ENCODE data around the gene PEAK1. TPM values are rescaled to one million over a fixed set of nuclear protein-coding genes. Genes with fewer than 3 reads are reported as not detected.
A peak's percentile ranks its signal among the peaks of the same experiment; 100 is the strongest.

Gene PEAK1
- total RNA-seq, 1 experiment from 2014 or later = 36.7 TPM

DNA sequence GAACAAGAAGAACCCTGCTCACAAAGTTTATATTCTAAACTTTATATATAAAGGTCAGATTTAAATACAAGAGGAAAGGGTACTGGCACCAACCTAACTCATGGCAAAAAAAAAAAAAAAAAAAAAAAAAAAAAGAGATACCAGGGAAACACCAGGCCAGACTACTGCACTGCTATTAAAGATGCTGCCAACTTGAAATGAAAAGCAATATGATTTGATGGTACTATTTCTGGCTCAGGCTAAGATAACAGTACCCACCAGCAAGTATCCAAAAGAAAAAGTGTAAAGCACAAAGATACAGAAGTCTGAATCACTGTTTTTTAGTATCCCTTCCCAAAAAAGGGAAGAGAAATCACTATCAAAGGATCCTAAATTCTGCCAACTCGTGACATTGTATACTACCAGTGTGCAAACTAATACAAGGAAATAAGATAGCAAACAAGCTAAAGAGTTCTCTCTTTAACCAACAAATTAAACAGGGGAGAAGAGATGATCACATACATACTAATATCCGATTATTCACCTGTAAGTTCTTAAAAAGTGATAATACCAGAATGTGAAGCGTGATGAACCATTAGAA, 28.4 kb downstream of the PEAK1 start:
- DNase-seq (ENCODE audit: low spot score) = no peak
- TF ChIP-seq EZH2 (IDR thresholded peaks at IDR 0.05; ENCODE audit: borderline replicate concordance, low read depth, low read length, poor library complexity, severe bottlenecking) (no peak), CTCF (conservative IDR thresholded peaks at IDR 0.05; ENCODE audit: low read depth, low read length) (no peak)
- H3K27me3 ChIP-seq (replicated peaks; ENCODE audit: insufficient read depth, low read depth, low read length, poor library complexity) = no peaks in the 10 kb centered on the region
- no peak overlapping the region for H3K4me3 ChIP-seq (ENCODE audit: low read depth, low read length, poor library complexity, severe bottlenecking)
- intact Hi-C loops (cut with micrococcal nuclease; ENCODE audit: unreplicated experiment) = no loop called here
- BruUV-seq (replicated peaks) = no TSS peak
- peaks cover 16% of the 10 kb centered on the region for H3K9me3 ChIP-seq (ENCODE audit: low read depth, low read length, poor library complexity, severe bottlenecking)
- ChIA-PET CTCF (no interaction called here), POLR2A (ENCODE audit: low non-redundant PET) (no interaction called here)
- peaks cover 9% of the 10 kb centered on the region for H3K4me1 ChIP-seq (ENCODE audit: insufficient read depth, low read length, poor library complexity, severe bottlenecking)
- no peaks in the 10 kb centered on the region for H3K36me3 ChIP-seq (ENCODE audit: insufficient read depth, low read length, poor library complexity, severe bottlenecking)
- H3K27ac ChIP-seq (ENCODE audit: low read depth, low read length, poor library complexity, severe bottlenecking) = no peak overlapping the region

DNA sequence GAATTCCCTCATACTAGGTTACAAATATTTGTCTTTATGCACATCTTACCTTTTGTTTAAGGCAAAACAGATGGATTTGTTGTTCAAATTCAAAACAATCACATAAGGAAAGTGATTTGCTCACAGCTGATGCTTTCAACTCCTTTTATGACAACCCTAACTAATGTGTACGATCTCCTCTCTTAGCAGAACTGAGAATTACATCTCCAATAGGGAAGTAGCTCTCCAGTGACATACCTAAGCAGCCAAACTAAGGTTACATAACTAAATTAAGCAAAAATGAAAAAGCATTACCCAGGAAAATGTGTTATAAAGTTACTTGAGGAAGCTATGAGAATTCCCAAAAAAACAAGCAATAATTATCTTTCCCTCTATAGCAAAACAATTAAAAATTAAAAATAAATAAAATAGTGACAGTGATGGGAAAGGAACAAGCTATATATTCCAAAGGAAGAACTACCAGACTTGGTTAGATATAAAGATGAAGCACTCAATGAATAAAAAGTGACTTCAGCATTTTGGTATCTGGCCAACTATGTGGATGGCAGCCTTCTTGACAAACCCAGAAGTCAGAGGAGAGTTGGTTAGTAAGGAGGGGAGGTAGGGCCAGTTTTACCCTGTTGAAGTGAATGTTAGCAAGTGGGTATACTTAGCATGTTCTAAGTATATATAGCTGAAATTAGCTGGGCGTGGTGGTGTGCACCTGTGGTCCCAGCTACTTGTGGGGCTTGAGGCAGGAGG, 32.4 kb downstream of the PEAK1 start:
- TF ChIP-seq CTCF (conservative IDR thresholded peaks at IDR 0.05; ENCODE audit: low read depth, low read length) (no peak), EZH2 (IDR thresholded peaks at IDR 0.05; ENCODE audit: borderline replicate concordance, low read depth, low read length, poor library complexity, severe bottlenecking) (no peak)
- Histone ChIP-seq H3K9me3 (ENCODE audit: low read depth, low read length, poor library complexity, severe bottlenecking) (no peaks in the 10 kb centered on the region), H3K27me3 (replicated peaks; ENCODE audit: insufficient read depth, low read depth, low read length, poor library complexity) (no peaks in the 10 kb centered on the region), H3K4me1 (ENCODE audit: insufficient read depth, low read length, poor library complexity, severe bottlenecking) (peaks cover 20% of the 10 kb centered on the region), H3K36me3 (ENCODE audit: insufficient read depth, low read length, poor library complexity, severe bottlenecking) (no peaks in the 10 kb centered on the region), H3K27ac (ENCODE audit: low read depth, low read length, poor library complexity, severe bottlenecking) (no peak overlapping the region), H3K4me3 (ENCODE audit: low read depth, low read length, poor library complexity, severe bottlenecking) (no peak overlapping the region)
- BruUV-seq (replicated peaks) = no TSS peak
- DNase-seq (ENCODE audit: low spot score) = peak; percentile 27
- intact Hi-C loops (cut with micrococcal nuclease; ENCODE audit: unreplicated experiment) = no loop called here
- POLR2A ChIA-PET (ENCODE audit: low non-redundant PET) = no interaction called here
- CTCF ChIA-PET = no interaction called here

GRCh38 chr15:77386626-77387025, 33.3 kb downstream of the PEAK1 start:
- H3K36me3 ChIP-seq (ENCODE audit: insufficient read depth, low read length, poor library complexity, severe bottlenecking) = no peaks in the 10 kb centered on the region
- no peak overlapping the region for H3K4me3 ChIP-seq (ENCODE audit: low read depth, low read length, poor library complexity, severe bottlenecking)
- no peaks in the 10 kb centered on the region for H3K9me3 ChIP-seq (ENCODE audit: low read depth, low read length, poor library complexity, severe bottlenecking)
- DNase-seq (ENCODE audit: low spot score) = no peak
- POLR2A ChIA-PET (ENCODE audit: low non-redundant PET) = no interaction called here
- no peak for TF ChIP-seq CTCF (conservative IDR thresholded peaks at IDR 0.05; ENCODE audit: low read depth, low read length)
- no peak for TF ChIP-seq EZH2 (IDR thresholded peaks at IDR 0.05; ENCODE audit: borderline replicate concordance, low read depth, low read length, poor library complexity, severe bottlenecking)
- no peak overlapping the region for H3K27ac ChIP-seq (ENCODE audit: low read depth, low read length, poor library complexity, severe bottlenecking)
- CTCF ChIA-PET = no interaction called here
- BruUV-seq (replicated peaks) = no TSS peak
- peaks cover 20% of the 10 kb centered on the region for H3K4me1 ChIP-seq (ENCODE audit: insufficient read depth, low read length, poor library complexity, severe bottlenecking)
- intact Hi-C loops (cut with micrococcal nuclease; ENCODE audit: unreplicated experiment) = no loop called here
- H3K27me3 ChIP-seq (replicated peaks; ENCODE audit: insufficient read depth, low read depth, low read length, poor library complexity) = no peaks in the 10 kb centered on the region
